NCI-H2107 treated with DMSO at 0.1 percent for 48 hours (cell line): ENCODE measurements around the gene TEX55.
A peak's percentile ranks its signal among the peaks of the same experiment; 100 is the strongest.
"Not testable (repeated sequence)": the region's sequence is repeated elsewhere in the genome, so short reads cannot be mapped to it uniquely, and the experiment has no call there.

ENCODE experiments used
- DNase-seq: peaks from one replicate; lab custom pipeline; 2025; ENCODE audit not compliant: unreplicated experiment; lab: John Stamatoyannopoulos, UW

The TEX55 gene

GRCh38 chr3:119145500-119146167, at the start of gene TEX55:
Gene TEX55 (plus strand): TSS chr3:119146165. CDS start chr3:119146190, 25 bp downstream.
- peak; percentile 83 for DNase-seq

GRCh38 chr3:119098003-119098402, 48.0 kb upstream of the TEX55 start:
- no peak for DNase-seq

GRCh38 chr3:119098619-119099222, 47.2 kb upstream of the TEX55 start:
- peak; percentile 40 for DNase-seq

- no peak for DNase-seq
Measured at GRCh38 chr3:119099785-119100184, 46.2 kb upstream of the TEX55 start.

GRCh38 chr3:119104031-119104430, 41.9 kb upstream of the TEX55 start:
- no peak for DNase-seq

GRCh38 chr3:119118330-119118729, 27.6 kb upstream of the TEX55 start:
- not testable (repeated sequence) for DNase-seq

- no peak for DNase-seq
Measured at GRCh38 chr3:119120480-119120879, 25.5 kb upstream of the TEX55 start.

- no peak for DNase-seq
Measured at GRCh38 chr3:119122350-119122749, 23.6 kb upstream of the TEX55 start.

GRCh38 chr3:119125342-119125741, 20.6 kb upstream of the TEX55 start:
- no peak for DNase-seq

- DNase-seq = no peak
Measured at GRCh38 chr3:119125742-119126504, 20.0 kb upstream of the TEX55 start.

GRCh38 chr3:119130291-119130690, 15.7 kb upstream of the TEX55 start:
- DNase-seq = not testable (repeated sequence)

- not testable (repeated sequence) for DNase-seq
Measured at GRCh38 chr3:119132291-119132690, 13.7 kb upstream of the TEX55 start.

GRCh38 chr3:119139360-119139759, 6.6 kb upstream of the TEX55 start:
- not testable (repeated sequence) for DNase-seq

- DNase-seq = no peak
Measured at GRCh38 chr3:119140466-119140865, 5.5 kb upstream of the TEX55 start.

GRCh38 chr3:119145128-119145499, 851 bp upstream of the TEX55 start:
- no peak for DNase-seq

- DNase-seq = no peak
Measured at GRCh38 chr3:119146578-119147375, 812 bp downstream of the TEX55 start.

GRCh38 chr3:119147494-119147893, 1.5 kb downstream of the TEX55 start:
- no peak for DNase-seq

GRCh38 chr3:119148493-119149180, 2.7 kb downstream of the TEX55 start:
- DNase-seq = no peak

- DNase-seq = no peak
Measured at GRCh38 chr3:119149484-119149883, 3.5 kb downstream of the TEX55 start.

GRCh38 chr3:119156868-119157267, 10.9 kb downstream of the TEX55 start:
- no peak for DNase-seq

- no peak for DNase-seq
Measured at GRCh38 chr3:119157971-119158370, 12.0 kb downstream of the TEX55 start.
